Osteoblast (primary cell): ENCODE results near the gene TMEM244. TPM values are rescaled to one million over a fixed set of nuclear protein-coding genes. Genes with fewer than 3 reads are reported as not detected.

ENCODE experiments used
- DNase-seq: peaks from one replicate; pipeline ENCODE4 v3.0.0; 2011; ENCODE audit warnings: low spot score, mixed read lengths; ENCODE audit not compliant: insufficient read length; ENCODE audit errors: missing footprints
- H2AFZ ChIP-seq: 2 replicates; pipeline ENCODE4 v1.6.0; 2011; ENCODE audit warnings: mild to moderate bottlenecking, low read length
- H3K27ac ChIP-seq: 2 replicates; pipeline ENCODE4 v1.5.1; 2011; ENCODE audit warnings: mild to moderate bottlenecking, low read depth, low read length, moderate library complexity
- H3K27me3 ChIP-seq: 2 replicates; pipeline ENCODE4 v1.6.0; 2012; ENCODE audit warnings: mild to moderate bottlenecking, control low read depth, inconsistent platforms, low read length, moderate library complexity; ENCODE audit not compliant: insufficient read depth
- H3K36me3 ChIP-seq: 2 replicates; pipeline ENCODE4 v1.5.1; 2011; ENCODE audit warnings: mild to moderate bottlenecking, low read length, control low read depth, moderate library complexity; ENCODE audit not compliant: insufficient read depth
- H3K4me1 ChIP-seq: 2 replicates; pipeline ENCODE4 v1.5.1; 2011; ENCODE audit warnings: mild to moderate bottlenecking, low read length, control low read depth, moderate library complexity; ENCODE audit not compliant: insufficient read depth
- H3K4me2 ChIP-seq: 2 replicates; pipeline ENCODE4 v1.6.0; 2011; ENCODE audit warnings: mild to moderate bottlenecking, low read length; ENCODE audit not compliant: insufficient read depth
- H3K4me3 ChIP-seq: fragments of 200-600 bp; sonication (generic); 3 replicates; pipeline ENCODE4 v1.5.1; 2012; ENCODE audit warnings: mild to moderate bottlenecking, low read length, inconsistent platforms; ENCODE audit not compliant: insufficient read depth
- H3K79me2 ChIP-seq: 2 replicates; pipeline ENCODE4 v1.6.0; 2012; ENCODE audit warnings: mild to moderate bottlenecking, low read length, control low read depth, inconsistent platforms; ENCODE audit not compliant: insufficient read depth
- H3K9me3 ChIP-seq: 2 replicates; pipeline ENCODE4 v1.5.1; 2011; ENCODE audit warnings: low read depth, low read length, control low read depth
- H4K20me1 ChIP-seq: 2 replicates; pipeline ENCODE4 v1.6.0; 2012; ENCODE audit warnings: mild to moderate bottlenecking, low read length, control low read depth; ENCODE audit not compliant: insufficient read depth
- total RNA-seq: library from RNA; depleted of rRNA; stranded (reverse); fragments of >200 nt; gene quantifications from 2 replicates; pipeline ENCODE4 v1.2.3, GENCODE V29; 2012
- TF ChIP-seq, protein P1 (sequence below): IDR thresholded peaks from 2 replicates; pipeline ENCODE4 v1.5.1; 2011; ENCODE audit warnings: mild to moderate bottlenecking, low read depth, low read length, moderate library complexity; ENCODE audit errors: extremely low read depth

TMEM244 gene
- total RNA-seq, 1 donor = not detected

DNA sequence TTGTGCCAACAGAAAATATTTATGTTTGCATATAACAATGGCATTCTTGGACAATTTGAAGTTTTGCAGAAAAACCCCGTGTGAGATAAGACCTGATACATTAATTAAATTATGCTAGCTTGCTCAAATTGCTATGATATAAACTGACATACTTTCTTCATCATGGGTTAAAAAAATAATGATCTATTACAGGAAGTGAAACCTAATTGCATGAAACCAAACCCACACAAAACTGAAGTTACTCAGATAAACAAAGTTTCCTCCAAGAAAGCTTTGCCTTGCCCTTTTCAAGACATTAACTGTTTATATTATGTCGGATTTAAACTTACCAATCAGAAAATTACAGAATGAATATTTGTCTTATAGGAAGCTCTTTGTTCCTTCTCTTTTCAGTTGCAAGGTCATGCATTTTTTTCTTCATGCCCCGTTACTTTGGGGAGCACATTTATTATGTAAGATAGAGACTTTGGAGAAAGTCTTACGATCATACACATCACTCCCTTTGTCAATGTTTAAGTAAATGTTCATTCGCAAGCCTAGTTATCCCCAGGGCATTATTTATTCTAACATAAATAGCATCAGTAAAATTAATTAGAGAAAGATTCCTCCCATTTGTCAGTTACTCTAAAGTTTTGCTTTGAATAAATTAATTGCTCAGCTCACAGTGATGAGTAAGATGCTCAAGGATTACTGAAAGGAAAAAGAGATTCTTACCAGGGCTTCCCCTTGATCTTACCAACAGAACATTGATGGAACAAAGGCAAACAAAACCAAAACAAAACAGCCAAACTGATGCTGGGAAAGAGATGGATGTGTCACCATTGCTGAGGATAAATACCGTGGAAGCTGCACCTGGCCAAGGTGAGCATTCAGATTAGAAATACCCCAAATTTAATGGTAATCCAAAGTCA, 14.8 kb upstream of the TMEM244 start:
- no peaks in the 10 kb centered on the region for H3K27me3 ChIP-seq
- no peaks in the 10 kb centered on the region for H3K36me3 ChIP-seq
- no peaks in the 10 kb centered on the region for H3K4me1 ChIP-seq
- DNase-seq = no peak
- no peak overlapping the region for H3K27ac ChIP-seq
- H2AFZ ChIP-seq = no peak overlapping the region
- H4K20me1 ChIP-seq = no peaks in the 10 kb centered on the region
- no peak overlapping the region for H3K4me3 ChIP-seq
- H3K79me2 ChIP-seq = no peaks in the 10 kb centered on the region
- H3K9me3 ChIP-seq = no peaks in the 10 kb centered on the region
- TF ChIP-seq, protein P1, sequence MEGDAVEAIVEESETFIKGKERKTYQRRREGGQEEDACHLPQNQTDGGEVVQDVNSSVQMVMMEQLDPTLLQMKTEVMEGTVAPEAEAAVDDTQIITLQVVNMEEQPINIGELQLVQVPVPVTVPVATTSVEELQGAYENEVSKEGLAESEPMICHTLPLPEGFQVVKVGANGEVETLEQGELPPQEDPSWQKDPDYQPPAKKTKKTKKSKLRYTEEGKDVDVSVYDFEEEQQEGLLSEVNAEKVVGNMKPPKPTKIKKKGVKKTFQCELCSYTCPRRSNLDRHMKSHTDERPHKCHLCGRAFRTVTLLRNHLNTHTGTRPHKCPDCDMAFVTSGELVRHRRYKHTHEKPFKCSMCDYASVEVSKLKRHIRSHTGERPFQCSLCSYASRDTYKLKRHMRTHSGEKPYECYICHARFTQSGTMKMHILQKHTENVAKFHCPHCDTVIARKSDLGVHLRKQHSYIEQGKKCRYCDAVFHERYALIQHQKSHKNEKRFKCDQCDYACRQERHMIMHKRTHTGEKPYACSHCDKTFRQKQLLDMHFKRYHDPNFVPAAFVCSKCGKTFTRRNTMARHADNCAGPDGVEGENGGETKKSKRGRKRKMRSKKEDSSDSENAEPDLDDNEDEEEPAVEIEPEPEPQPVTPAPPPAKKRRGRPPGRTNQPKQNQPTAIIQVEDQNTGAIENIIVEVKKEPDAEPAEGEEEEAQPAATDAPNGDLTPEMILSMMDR = no peak
- no peak overlapping the region for H3K4me2 ChIP-seq

DNA sequence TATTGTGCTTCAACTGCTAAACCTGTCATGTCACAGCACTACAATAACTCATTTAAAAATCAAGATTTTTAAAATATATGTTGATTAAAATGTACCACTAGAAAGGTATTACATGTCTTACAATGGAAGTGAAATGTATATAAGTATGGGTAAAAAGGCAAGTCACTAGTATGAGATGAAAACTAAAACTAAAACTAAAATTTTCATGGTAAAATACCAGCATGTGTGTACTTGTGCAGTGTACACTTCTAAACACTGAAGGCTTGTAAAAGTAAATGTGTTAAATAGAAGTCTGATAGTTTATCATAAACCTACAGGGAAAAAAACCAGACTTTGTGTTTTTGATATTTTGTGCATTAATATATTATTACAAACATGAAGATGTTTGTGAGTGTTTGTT, 13.7 kb upstream of the TMEM244 start:
- H3K36me3 ChIP-seq = no peaks in the 10 kb centered on the region
- H3K27ac ChIP-seq = no peak overlapping the region
- no peaks in the 10 kb centered on the region for H3K79me2 ChIP-seq
- H3K27me3 ChIP-seq = no peaks in the 10 kb centered on the region
- no peak overlapping the region for H3K4me2 ChIP-seq
- TF ChIP-seq, protein P1 = no peak
- H3K4me3 ChIP-seq = no peak overlapping the region
- no peak for DNase-seq
- H3K9me3 ChIP-seq = no peaks in the 10 kb centered on the region
- no peaks in the 10 kb centered on the region for H4K20me1 ChIP-seq
- no peaks in the 10 kb centered on the region for H3K4me1 ChIP-seq
- no peak overlapping the region for H2AFZ ChIP-seq

DNA sequence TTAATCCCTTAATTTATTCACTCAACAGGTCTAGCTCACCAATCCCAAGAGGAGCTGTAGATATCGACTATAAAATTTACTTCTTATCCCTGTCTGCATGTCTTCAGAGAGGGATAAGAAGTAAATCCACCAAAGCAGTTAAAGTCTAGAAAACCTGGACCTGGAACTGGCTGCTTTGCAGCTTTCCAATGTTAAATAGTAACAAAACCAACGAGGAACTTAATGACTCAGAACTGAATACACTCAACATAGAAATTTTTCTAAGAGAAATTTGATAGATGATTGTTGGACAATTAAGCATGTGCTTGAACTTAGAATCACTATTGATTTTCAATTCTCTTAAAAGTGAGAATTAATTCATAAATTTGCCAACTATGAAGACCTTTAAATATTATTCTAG, 11.5 kb upstream of the TMEM244 start:
- DNase-seq = no peak
- no peak overlapping the region for H3K4me3 ChIP-seq
- H3K9me3 ChIP-seq = no peaks in the 10 kb centered on the region
- H3K4me1 ChIP-seq = no peaks in the 10 kb centered on the region
- TF ChIP-seq, protein P1 = no peak
- H3K4me2 ChIP-seq = no peak overlapping the region
- no peaks in the 10 kb centered on the region for H3K27me3 ChIP-seq
- no peaks in the 10 kb centered on the region for H3K79me2 ChIP-seq
- H4K20me1 ChIP-seq = no peaks in the 10 kb centered on the region
- H3K36me3 ChIP-seq = no peaks in the 10 kb centered on the region
- no peak overlapping the region for H3K27ac ChIP-seq
- H2AFZ ChIP-seq = no peak overlapping the region

DNA sequence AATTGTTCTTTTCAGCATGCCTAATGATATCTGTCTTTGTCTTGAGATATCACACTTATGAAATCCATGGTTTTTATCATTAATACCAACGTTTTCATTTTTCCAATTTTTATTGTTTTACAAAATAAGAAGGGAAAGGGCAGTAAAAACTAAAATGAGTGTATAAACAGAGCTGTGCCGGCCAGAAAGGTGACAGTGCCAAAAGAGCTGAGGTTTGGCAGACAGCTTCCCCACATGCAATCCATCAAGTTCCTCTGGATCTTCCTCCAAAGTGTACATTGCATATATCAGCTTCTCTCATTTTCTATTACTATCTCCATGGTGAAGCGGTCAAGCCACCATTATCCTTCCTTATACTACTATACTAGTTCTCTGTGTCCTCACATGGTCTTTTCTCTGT, 10.1 kb upstream of the TMEM244 start:
- H3K79me2 ChIP-seq = no peaks in the 10 kb centered on the region
- H3K4me2 ChIP-seq = no peak overlapping the region
- TF ChIP-seq, protein P1 = no peak
- no peak for DNase-seq
- no peak overlapping the region for H2AFZ ChIP-seq
- no peaks in the 10 kb centered on the region for H3K27me3 ChIP-seq
- no peaks in the 10 kb centered on the region for H3K4me1 ChIP-seq
- H3K9me3 ChIP-seq = no peaks in the 10 kb centered on the region
- no peaks in the 10 kb centered on the region for H4K20me1 ChIP-seq
- no peak overlapping the region for H3K4me3 ChIP-seq
- H3K36me3 ChIP-seq = no peaks in the 10 kb centered on the region
- H3K27ac ChIP-seq = no peak overlapping the region
